Measurements from ENCODE around the gene SNX30. TPM values are rescaled to one million over a fixed set of nuclear protein-coding genes. Genes with fewer than 3 reads are reported as not detected.

SNX30 gene
- total and polyA plus RNA-seq, 2 experiments from 2014 or later, result 6.4 to 29.1 TPM

- H3K79me2 ChIP-seq, result no peaks in the 10 kb centered on the region
- no peak within 1 kb of the TSS for H2AFZ ChIP-seq
- TF ChIP-seq EZH2 (IDR thresholded peaks at IDR 0.05; ENCODE audit: borderline replicate concordance) (no peak), CTCF (IDR thresholded peaks at IDR 0.05; ENCODE audit: poor library complexity) (no peak)
- no peaks in the 10 kb centered on the region for H3K4me1 ChIP-seq (ENCODE audit: insufficient read depth)
- H3K4me3 ChIP-seq, result peak within 1 kb of the TSS; percentile 10
- H3K36me3 ChIP-seq (replicated peaks; ENCODE audit: insufficient read depth, low read depth), result no peaks in the 10 kb centered on the region
- 22% methylated on average over 75 of the region's 78 CpGs for WGBS (ENCODE audit: low lambda C conversion rate, missing lambda C conversion rate)
- H3K9me3 ChIP-seq (ENCODE audit: low read depth), result no peaks in the 10 kb centered on the region
- H4K20me1 ChIP-seq (ENCODE audit: insufficient read depth, poor library complexity, severe bottlenecking), result no peaks in the 10 kb centered on the region
- no peak within 1 kb of the TSS for H3K27ac ChIP-seq
- DNase-seq (ENCODE audit: low spot score), result peak; percentile 22
- H3K4me2 ChIP-seq, result peak within 1 kb of the TSS; percentile 88
- H3K27me3 ChIP-seq, result peaks cover 40% of the 10 kb centered on the region
- no peaks in the 10 kb centered on the region for H3K9me2 ChIP-seq (replicated peaks; ENCODE audit: insufficient read depth)
Observed at GRCh38 chr9:112890106-112891081, 139.8 kb downstream of the SNX30 start, which contains the start of gene SLC46A2. Gene SLC46A2 (minus strand): TSS chr9:112890876. CDS start chr9:112890681, 195 bp downstream.

GRCh38 chr9:112891521-112891920, 141.0 kb downstream of the SNX30 start:
- Histone ChIP-seq H2AFZ (no peak overlapping the region), H3K27ac (no peak overlapping the region), H3K4me3 (no peak overlapping the region), H3K4me1 (ENCODE audit: insufficient read depth) (no peaks in the 10 kb centered on the region), H4K20me1 (ENCODE audit: insufficient read depth, poor library complexity, severe bottlenecking) (no peaks in the 10 kb centered on the region), H3K27me3 (peaks cover 40% of the 10 kb centered on the region), H3K9me3 (ENCODE audit: low read depth) (no peaks in the 10 kb centered on the region), H3K36me3 (replicated peaks; ENCODE audit: insufficient read depth, low read depth) (no peaks in the 10 kb centered on the region), H3K4me2 (no peak overlapping the region), H3K79me2 (no peaks in the 10 kb centered on the region), H3K9me2 (replicated peaks; ENCODE audit: insufficient read depth) (no peaks in the 10 kb centered on the region)
- DNase-seq (ENCODE audit: low spot score), result no peak
- WGBS (ENCODE audit: low lambda C conversion rate, missing lambda C conversion rate), result 91% methylated on average over 3 of the region's 3 CpGs
- TF ChIP-seq EZH2phosphoT487 (IDR thresholded peaks at IDR 0.05; ENCODE audit: low read depth, severe bottlenecking, unreplicated experiment) (no peak), EZH2 (IDR thresholded peaks at IDR 0.05; ENCODE audit: borderline replicate concordance) (no peak), CTCF (IDR thresholded peaks at IDR 0.05; ENCODE audit: poor library complexity) (no peak)

GRCh38 chr9:112892981-112893380, 142.4 kb downstream of the SNX30 start:
- Histone ChIP-seq H3K4me1 (ENCODE audit: insufficient read depth) (no peaks in the 10 kb centered on the region), H3K4me3 (no peak overlapping the region), H3K9me3 (ENCODE audit: low read depth) (no peaks in the 10 kb centered on the region), H4K20me1 (ENCODE audit: insufficient read depth, poor library complexity, severe bottlenecking) (no peaks in the 10 kb centered on the region), H3K79me2 (no peaks in the 10 kb centered on the region), H3K27me3 (peaks cover 40% of the 10 kb centered on the region), H3K4me2 (no peak overlapping the region), H3K27ac (no peak overlapping the region), H3K36me3 (replicated peaks; ENCODE audit: insufficient read depth, low read depth) (no peaks in the 10 kb centered on the region), H3K9me2 (replicated peaks; ENCODE audit: insufficient read depth) (no peaks in the 10 kb centered on the region), H2AFZ (no peak overlapping the region)
- WGBS (ENCODE audit: low lambda C conversion rate, missing lambda C conversion rate), result 90% methylated on average over 2 of the region's 2 CpGs
- TF ChIP-seq EZH2phosphoT487 (IDR thresholded peaks at IDR 0.05; ENCODE audit: low read depth, severe bottlenecking, unreplicated experiment) (no peak), CTCF (IDR thresholded peaks at IDR 0.05; ENCODE audit: poor library complexity) (no peak), EZH2 (IDR thresholded peaks at IDR 0.05; ENCODE audit: borderline replicate concordance) (no peak)
- DNase-seq (ENCODE audit: low spot score), result no peak

Measured in hepatocyte (in vitro differentiated cells).